GM21367 (cell line): Measurements from ENCODE around the gene DDX51.
"Not testable (repeated sequence)": the region's sequence is repeated elsewhere in the genome, so short reads cannot be mapped to it uniquely, and the experiment has no call there.

Source experiments
- ATAC-seq: cut with Tn5 transposase; IDR thresholded peaks from one replicate; pipeline ENCODE4 v1.9.1; 2021; ENCODE audit not compliant: unreplicated experiment

Gene DDX51

GRCh38 chr12:132121283-132121682, 22.8 kb downstream of the DDX51 start:
- ATAC-seq, result no peak

GRCh38 chr12:132118876-132119275, 25.2 kb downstream of the DDX51 start:
- no peak for ATAC-seq

DNA sequence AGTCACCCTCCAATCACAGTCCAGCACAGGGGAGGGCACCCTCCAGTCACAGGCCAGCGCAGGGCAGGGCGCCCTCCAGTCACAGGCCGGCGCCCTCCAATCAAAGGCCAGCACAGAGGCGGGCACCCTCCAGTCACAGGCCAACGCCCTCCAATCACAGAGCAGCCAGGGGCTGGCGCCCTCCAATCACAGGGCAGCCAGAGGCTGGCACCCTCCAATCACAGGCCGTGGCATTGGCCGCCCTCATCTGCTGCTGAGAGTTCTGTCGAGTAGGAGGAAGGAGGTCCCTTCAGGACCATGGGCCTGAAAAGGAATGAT, 26.6 kb downstream of the DDX51 start:
- ATAC-seq, result no peak

GRCh38 chr12:132116709-132117557, 27.2 kb downstream of the DDX51 start:
- no peak for ATAC-seq

DNA sequence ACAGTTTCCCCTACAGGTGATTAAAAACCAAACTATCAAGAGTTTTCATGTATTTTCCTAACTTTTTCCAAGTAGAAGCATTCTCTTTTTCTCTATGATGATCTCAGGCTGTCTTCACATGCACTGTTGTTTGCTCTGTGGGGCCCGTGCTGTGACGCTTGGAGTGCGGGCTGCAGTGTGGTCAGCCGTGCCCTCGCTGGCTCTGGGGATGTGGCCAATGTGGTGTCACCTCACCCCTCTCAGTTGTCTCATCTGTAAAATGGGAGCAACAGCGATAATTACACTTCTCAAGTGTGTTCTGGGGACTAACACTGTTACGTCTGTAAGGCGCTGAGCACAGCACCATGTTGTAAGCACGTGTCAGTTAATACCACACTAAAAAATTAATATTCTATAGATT, 28.6 kb downstream of the DDX51 start:
- no peak for ATAC-seq

GRCh38 chr12:132114667-132115066, 29.5 kb downstream of the DDX51 start:
- no peak for ATAC-seq

DNA sequence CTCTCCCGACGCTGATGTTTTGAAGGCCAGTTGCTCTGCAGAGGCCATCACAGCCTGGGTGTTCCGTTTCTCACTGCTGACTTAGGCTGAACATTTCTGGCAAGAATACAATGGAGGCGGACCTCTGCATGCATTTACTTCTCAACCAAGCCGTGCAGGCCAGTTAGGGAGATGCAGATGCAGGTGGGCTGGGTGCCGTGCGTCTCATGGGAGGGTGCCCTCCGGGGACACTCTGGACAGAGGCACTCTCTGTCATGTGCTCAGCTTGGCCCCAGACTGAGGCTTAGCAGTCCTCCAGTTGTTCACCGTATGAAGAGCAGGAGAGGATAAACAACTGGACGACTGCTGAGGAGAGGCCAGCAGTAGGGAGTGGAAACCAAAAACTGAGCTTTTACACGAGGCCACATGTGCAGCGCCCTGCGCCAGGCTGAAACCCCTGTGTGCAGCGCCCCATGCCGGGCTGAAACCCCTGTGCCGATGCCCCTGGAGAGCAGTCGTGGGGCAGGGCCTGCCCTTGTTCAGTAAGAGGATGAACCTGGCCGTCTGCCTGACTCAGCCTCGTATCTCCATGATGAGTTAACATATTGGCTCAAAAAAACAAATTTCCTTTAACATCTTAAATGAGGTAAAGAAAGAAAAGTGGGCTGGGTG, 32.3 kb downstream of the DDX51 start:
- ATAC-seq, result no peak

DNA sequence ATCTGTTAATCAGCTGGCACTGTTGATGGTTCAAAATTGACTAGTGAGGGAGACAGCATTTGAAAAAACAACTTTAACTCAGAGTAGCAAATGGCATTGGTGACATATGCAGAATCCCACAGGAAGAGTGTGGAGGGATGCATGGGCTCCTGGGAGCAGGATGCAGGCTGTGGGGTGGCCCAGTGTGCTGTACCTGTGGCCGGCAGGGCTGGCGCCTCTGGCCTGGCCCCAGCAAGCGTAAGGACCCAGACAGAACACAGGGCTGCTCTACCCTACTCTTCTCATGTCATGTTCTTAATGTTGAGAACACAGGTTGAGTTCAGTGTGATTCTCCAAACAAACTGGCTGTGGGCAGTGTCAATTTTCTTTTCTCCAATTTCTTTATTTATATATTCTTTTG, 33.4 kb downstream of the DDX51 start:
- no peak for ATAC-seq

- no peak for ATAC-seq
Measured at GRCh38 chr12:132109741-132110140, 34.4 kb downstream of the DDX51 start.

DNA sequence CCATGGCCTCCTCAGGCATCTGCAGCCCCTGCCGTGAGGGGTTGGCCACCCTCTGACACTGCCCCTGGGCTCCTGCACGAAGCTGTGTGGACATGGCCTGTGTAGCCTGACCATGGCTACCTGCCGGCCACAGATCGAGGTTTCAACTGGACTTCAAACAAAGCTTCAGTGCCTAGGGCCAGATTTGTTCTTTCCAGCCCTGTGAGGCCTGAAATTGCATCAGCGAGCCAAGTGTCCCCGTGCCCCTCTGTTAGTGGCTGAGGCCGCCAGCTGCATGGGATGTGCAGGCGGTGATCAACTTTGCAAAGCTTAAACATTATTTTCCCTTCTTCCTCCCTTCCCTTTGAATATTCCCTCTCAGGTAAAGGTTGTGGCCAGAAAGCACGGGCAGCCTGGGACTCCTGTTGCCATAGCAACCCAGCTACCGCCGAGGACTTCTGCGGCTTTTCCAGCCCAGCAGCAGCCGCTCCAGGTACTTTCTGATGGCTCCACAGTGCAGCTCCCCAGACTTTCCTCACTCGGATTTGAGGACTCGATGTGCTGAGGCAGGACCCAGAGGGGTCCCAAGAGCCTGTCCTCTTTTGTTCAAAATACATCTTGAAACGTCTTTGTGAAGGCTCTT, 35.8 kb downstream of the DDX51 start:
- no peak for ATAC-seq

GRCh38 chr12:132106921-132107320, 37.2 kb downstream of the DDX51 start:
- no peak for ATAC-seq

GRCh38 chr12:132105467-132105866, 38.7 kb downstream of the DDX51 start:
- no peak for ATAC-seq

GRCh38 chr12:132103542-132104308, 40.4 kb downstream of the DDX51 start:
- no peak for ATAC-seq

DNA sequence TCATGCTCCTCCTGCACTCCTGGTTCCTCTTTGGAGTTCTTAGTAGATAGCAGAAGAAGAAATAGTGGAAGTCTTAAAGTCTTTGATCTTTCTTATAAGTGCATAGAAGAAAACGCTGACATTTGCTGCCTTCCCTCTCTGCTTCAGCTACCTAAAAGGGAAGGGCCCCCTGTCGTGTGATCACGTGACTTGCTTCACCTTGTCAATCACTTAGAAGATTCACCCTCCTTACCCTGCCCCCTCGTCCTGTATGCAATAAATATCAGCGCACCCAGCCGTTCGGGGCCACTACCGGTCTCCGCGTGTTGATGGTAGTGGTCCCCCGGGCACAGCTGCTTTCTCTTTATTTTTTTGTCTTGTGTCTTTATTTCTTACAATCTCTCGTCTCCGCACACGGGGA, 41.0 kb downstream of the DDX51 start:
- ATAC-seq, result not testable (repeated sequence)

DNA sequence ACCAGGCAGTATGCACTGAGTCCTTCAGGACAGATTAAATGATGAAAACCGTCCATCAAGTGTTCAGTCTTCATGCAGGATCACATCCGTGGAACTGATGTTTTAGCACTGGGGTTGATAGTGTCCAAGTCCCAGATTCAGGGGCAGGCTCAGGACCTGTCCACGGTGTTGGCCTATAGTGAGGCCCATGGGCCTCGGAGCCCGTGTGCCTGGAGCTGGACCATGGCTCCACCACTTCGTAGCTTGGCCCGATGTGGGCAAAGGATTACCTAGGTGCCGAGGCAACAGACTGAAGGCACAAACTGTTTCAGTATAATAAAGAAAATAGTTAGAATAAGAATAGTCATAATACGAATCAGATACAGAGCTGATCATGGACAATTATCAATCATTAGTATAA, 41.8 kb downstream of the DDX51 start:
- ATAC-seq, result no peak

GRCh38 chr12:132100306-132101065, 43.6 kb downstream of the DDX51 start:
- no peak for ATAC-seq

DNA sequence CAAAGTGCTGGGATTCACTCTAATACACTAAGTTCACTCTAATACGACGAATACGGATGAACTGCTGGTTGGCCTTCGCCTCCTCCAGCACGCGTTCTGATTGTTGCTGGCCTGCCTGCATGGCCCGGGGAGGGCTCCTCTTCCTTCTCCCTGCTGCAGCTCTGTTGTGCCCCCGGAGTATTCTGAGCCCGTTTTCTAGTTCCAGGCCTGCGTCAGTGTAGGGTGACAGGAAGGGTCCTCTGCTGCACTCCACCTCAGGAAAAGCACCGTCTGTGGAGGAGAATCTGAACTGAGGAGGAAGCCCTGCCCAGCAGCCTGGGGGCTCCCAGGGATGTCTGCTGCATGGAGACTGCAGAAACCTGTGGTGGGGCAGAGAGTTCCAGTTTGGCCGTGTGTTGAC, 44.4 kb downstream of the DDX51 start:
- no peak for ATAC-seq

GRCh38 chr12:132095520-132096409, 48.4 kb downstream of the DDX51 start:
- ATAC-seq, result no peak

DNA sequence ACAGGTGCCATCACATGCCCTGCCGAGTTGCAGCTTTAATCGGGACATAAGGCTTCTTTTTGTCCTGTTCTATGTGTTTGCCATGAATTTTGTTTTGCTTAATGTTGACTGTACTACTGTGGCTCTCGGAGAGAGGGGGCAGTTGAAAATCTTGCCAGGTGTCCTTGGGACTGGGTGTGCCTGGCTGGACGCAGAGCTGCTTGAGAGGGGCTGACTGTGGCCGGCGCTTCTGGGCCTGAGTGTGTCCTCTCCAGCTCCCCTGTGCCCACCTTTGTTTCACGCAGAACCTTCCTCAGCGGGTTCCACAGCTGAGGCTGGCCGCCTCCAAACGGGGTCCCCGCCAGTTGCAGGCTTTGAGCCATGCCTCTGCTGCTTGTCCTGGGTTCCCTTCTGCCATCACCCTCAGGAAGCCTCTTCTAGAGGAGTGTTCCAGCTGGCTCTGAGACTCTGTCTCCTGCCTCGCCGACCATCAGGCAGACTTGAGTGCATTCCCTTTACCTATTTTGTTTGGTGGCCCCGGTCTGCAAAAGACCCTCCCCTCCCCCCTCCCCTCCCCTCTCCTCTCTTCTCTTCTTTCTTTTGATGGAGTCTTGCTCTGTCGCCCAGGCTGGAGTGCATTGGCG, 49.7 kb downstream of the DDX51 start:
- ATAC-seq, result no peak
